H9 (cell line): Measurements from ENCODE around the gene SEMA7A. TPM values are rescaled to one million over a fixed set of nuclear protein-coding genes. Genes with fewer than 3 reads are reported as not detected.

Experiments used
- DNase-seq: peaks from one replicate; pipeline ENCODE4 v3.0.0-alpha.2; 2017
- H2AFZ ChIP-seq: one replicate; pipeline ENCODE4 v1.6.1; 2013; ENCODE audit warnings: mild to moderate bottlenecking, low read length, control low read depth, moderate library complexity
- H2AK5ac ChIP-seq: 2 replicates; pipeline ENCODE4 v1.6.1; 2013; ENCODE audit warnings: low read length, control low read depth, mixed read lengths; ENCODE audit not compliant: insufficient read length
- H2BK120ac ChIP-seq: one replicate; pipeline ENCODE4 v1.6.1; 2013; ENCODE audit warnings: low read depth, mild to moderate bottlenecking, low read length, control low read depth, inconsistent platforms; ENCODE audit not compliant: poor library complexity, severe bottlenecking
- H2BK12ac ChIP-seq: 2 replicates; pipeline ENCODE4 v1.6.1; 2013; ENCODE audit warnings: low read length, control low read depth, mixed read lengths, low read depth; ENCODE audit not compliant: insufficient read length
- H2BK15ac ChIP-seq: 2 replicates; pipeline ENCODE4 v1.6.1; 2013; ENCODE audit warnings: low read depth, low read length, control low read depth
- H2BK20ac ChIP-seq: one replicate; pipeline ENCODE4 v1.6.1; 2013; ENCODE audit warnings: low read depth, mild to moderate bottlenecking, low read length, control low read depth, inconsistent platforms; ENCODE audit not compliant: poor library complexity, severe bottlenecking
- H2BK5ac ChIP-seq: 2 replicates; pipeline ENCODE4 v1.6.1; 2013; ENCODE audit warnings: low read length, control low read depth, mixed read lengths; ENCODE audit not compliant: insufficient read length
- H3K14ac ChIP-seq: 2 replicates; pipeline ENCODE4 v1.6.1; 2013; ENCODE audit warnings: low read length, control low read depth; ENCODE audit not compliant: insufficient read depth
- H3K18ac ChIP-seq: 2 replicates; pipeline ENCODE4 v1.6.1; 2013; ENCODE audit warnings: low read depth, mild to moderate bottlenecking, mixed read lengths, low read length, control low read depth; ENCODE audit not compliant: insufficient read length
- H3K23ac ChIP-seq: 2 replicates; pipeline ENCODE4 v1.6.1; 2013; ENCODE audit warnings: low read length, control low read depth, mixed read lengths, low read depth; ENCODE audit not compliant: insufficient read length
- H3K23me2 ChIP-seq: 2 replicates; pipeline ENCODE4 v1.6.1; 2013; ENCODE audit warnings: low read depth, mild to moderate bottlenecking, mixed read lengths, low read length, control low read depth; ENCODE audit not compliant: insufficient read length, poor library complexity, severe bottlenecking
- H3K27ac ChIP-seq: 2 replicates; pipeline ENCODE4 v1.5.1; 2013; ENCODE audit warnings: low read length, control low read depth, mixed read lengths, low read depth; ENCODE audit not compliant: insufficient read length
- H3K27me3 ChIP-seq: 2 replicates; pipeline ENCODE4 v1.6.1; 2013; ENCODE audit warnings: low read length, control low read depth, inconsistent platforms; ENCODE audit not compliant: insufficient read depth
- H3K4ac ChIP-seq: 2 replicates; pipeline ENCODE4 v1.6.1; 2013; ENCODE audit warnings: low read depth, mild to moderate bottlenecking, control low read depth, inconsistent platforms, low read length, moderate library complexity
- H3K4me1 ChIP-seq: 2 replicates; pipeline ENCODE4 v1.6.1; 2013; ENCODE audit warnings: low read length, control low read depth, inconsistent platforms; ENCODE audit not compliant: insufficient read depth
- H3K4me2 ChIP-seq: 2 replicates; pipeline ENCODE4 v1.6.1; 2013; ENCODE audit warnings: low read length, control low read depth, mixed read lengths; ENCODE audit not compliant: insufficient read length, insufficient read depth
- H3K56ac ChIP-seq: 2 replicates; pipeline ENCODE4 v1.6.1; 2013; ENCODE audit warnings: low read depth, mild to moderate bottlenecking, mixed read lengths, low read length, control low read depth; ENCODE audit not compliant: insufficient read length
- H3K79me1 ChIP-seq: 2 replicates; pipeline ENCODE4 v1.6.1; 2013; ENCODE audit warnings: low read depth, mild to moderate bottlenecking, moderate library complexity, low read length, control low read depth, inconsistent platforms; ENCODE audit not compliant: insufficient read depth, poor library complexity, severe bottlenecking
- H3K79me2 ChIP-seq: 2 replicates; pipeline ENCODE4 v1.6.1; 2013; ENCODE audit warnings: low read length, control low read depth, inconsistent platforms; ENCODE audit not compliant: insufficient read depth
- H3K9ac ChIP-seq: 2 replicates; pipeline ENCODE4 v1.6.1; 2013; ENCODE audit warnings: low read length, control low read depth, mixed read lengths; ENCODE audit not compliant: insufficient read length; ENCODE audit errors: extremely low read depth
- H3K9me3 ChIP-seq: one replicate; pipeline ENCODE4 v1.6.1; 2013; ENCODE audit warnings: low read depth, low read length, inconsistent platforms; ENCODE audit not compliant: control insufficient read depth
- H3T11ph ChIP-seq: one replicate; pipeline ENCODE4 v1.6.1; 2013; ENCODE audit warnings: mild to moderate bottlenecking, low read length, control low read depth, inconsistent platforms
- H4K20me1 ChIP-seq: one replicate; pipeline ENCODE4 v1.6.1; 2013; ENCODE audit not compliant: control insufficient read depth, insufficient read length, insufficient read depth
- H4K5ac ChIP-seq: 2 replicates; pipeline ENCODE4 v1.6.1; 2013; ENCODE audit warnings: low read depth, mild to moderate bottlenecking, mixed read lengths, low read length, control low read depth; ENCODE audit not compliant: insufficient read length
- H4K8ac ChIP-seq: replicated peaks from 2 replicates; pipeline ENCODE4 v1.6.1; 2013; ENCODE audit warnings: low read length, control low read depth, mixed read lengths, low read depth; ENCODE audit not compliant: insufficient read length
- H4K91ac ChIP-seq: 2 replicates; pipeline ENCODE4 v1.6.1; 2013; ENCODE audit warnings: low read depth, mild to moderate bottlenecking, moderate library complexity, mixed read lengths, low read length, control low read depth; ENCODE audit not compliant: insufficient read length
- H3K27ac Mint-ChIP-seq, 3 experiments: 2 replicates in 2 of 3; 3 replicates in 1 of 3; pipeline ENCODE4 v1.8.0; 2020 to 2021; ENCODE audit warnings: mixed read lengths in 3 of 3, mild to moderate bottlenecking in 1 of 3, moderate library complexity in 1 of 3
- H3K27me3 Mint-ChIP-seq: 2 replicates; pipeline ENCODE4 v1.8.0; 2021; ENCODE audit warnings: low read depth, mild to moderate bottlenecking, moderate library complexity, mixed read lengths
- H3K36me3 Mint-ChIP-seq, 3 experiments: 2 replicates in 2 of 3; 3 replicates in 1 of 3; pipeline ENCODE4 v1.8.0; 2020 to 2021; ENCODE audit warnings: low read depth in 3 of 3, mixed read lengths in 3 of 3; ENCODE audit not compliant: insufficient read depth in 1 of 3
- H3K4me1 Mint-ChIP-seq, 2 experiments: 2 replicates each; pipeline ENCODE4 v1.8.0; 2020; ENCODE audit warnings: mixed read lengths in 2 of 2
- H3K4me3 Mint-ChIP-seq, 2 experiments: 2 replicates in 1 of 2; 3 replicates in 1 of 2; pipeline ENCODE4 v1.8.0; 2020 to 2021; ENCODE audit warnings: mild to moderate bottlenecking in 2 of 2, mixed read lengths in 2 of 2, moderate library complexity in 1 of 2
- H3K9me3 Mint-ChIP-seq, 2 experiments: 2 replicates in 1 of 2; 3 replicates in 1 of 2; pipeline ENCODE4 v1.8.0; 2020; ENCODE audit warnings: mild to moderate bottlenecking in 2 of 2, mixed read lengths in 2 of 2, moderate library complexity in 1 of 2
- CTCF ChIP-seq: fragments of 200-600 bp; sonication (generic); conservative IDR thresholded peaks from 3 replicates; pipeline ENCODE4 v1.8.0; 2021; ENCODE audit warnings: antibody characterized with exemption, mild to moderate bottlenecking
- WGBS: extraction: QIAGEN DNeasy Blood & Tissue Kit; methylation state at CpG from one replicate; pipeline ENCODE4 v1.1.7; 2013; ENCODE audit warnings: missing lambda C conversion rate, low lambda C conversion rate, mixed read lengths; ENCODE audit not compliant: insufficient read length; ENCODE audit errors: extremely low coverage; 5-methylcytosine and 5-hydroxymethylcytosine counted together
- total RNA-seq: library from RNA; stranded (reverse); gene quantifications from 2 replicates; pipeline ENCODE4 v1.2.1, GENCODE V29; 2021

SEMA7A gene
- total RNA-seq, 1 experiment from 2014 or later, result 5.7 TPM

- Histone ChIP-seq H3K79me1 (no peaks in the 10 kb centered on the region), H4K91ac (no peak overlapping the region), H3K23ac (no peak overlapping the region), H2BK20ac (no peak overlapping the region), H3K23me2 (no peaks in the 10 kb centered on the region), H3K18ac (no peak overlapping the region), H2BK15ac (no peak overlapping the region), H3K79me2 (no peaks in the 10 kb centered on the region), H3T11ph (no peak overlapping the region), H2BK5ac (no peak overlapping the region), H3K4ac (no peak overlapping the region), H3K4me2 (no peak overlapping the region), H3K9ac (no peak overlapping the region), H4K8ac (no peak overlapping the region), H2AFZ (no peak overlapping the region), H3K27me3 (no peaks in the 10 kb centered on the region), H2BK120ac (no peak overlapping the region), H3K9me3 (no peaks in the 10 kb centered on the region), H3K4me1 (no peaks in the 10 kb centered on the region), H2AK5ac (no peak overlapping the region), H3K56ac (no peak overlapping the region), H4K20me1 (no peaks in the 10 kb centered on the region), H2BK12ac (no peak overlapping the region), H3K14ac (no peak overlapping the region), H3K27ac (no peak overlapping the region), H4K5ac (no peak overlapping the region)
- no peak for TF ChIP-seq CTCF
- DNase-seq, result no peak
- Mint-ChIP-seq H3K4me3 (no peak overlapping the region), H3K4me1 (peaks cover 8 to 9% of the 10 kb centered on the region in 2 experiments), H3K9me3 (no peaks in the 10 kb centered on the region), H3K36me3 (peaks cover 5 to 27% (median 25%) of the 10 kb centered on the region in 3 experiments; a peak in 6 of 7 replicates), H3K27me3 (no peaks in the 10 kb centered on the region), H3K27ac (no peak overlapping the region)
- WGBS, result no CpG with 5 or more reads among the region's 8 CpGs
Measured at GRCh38 chr15:74444106-74445062, 10.6 kb upstream of the SEMA7A start.
